A172 (cell line): ENCODE results near the gene HYAL1. TPM values are rescaled to one million over a fixed set of nuclear protein-coding genes. Genes with fewer than 3 reads are reported as not detected.

ENCODE experiments used
- DNase-seq: peaks from one replicate; pipeline ENCODE4 v3.0.0-alpha.2; 2015; ENCODE audit warnings: low spot score
- total RNA-seq: library from RNA; depleted of rRNA; stranded (reverse); fragments of >200 nt; shearing (Covaris generic); gene quantifications from 2 replicates; pipeline ENCODE4 v1.2.3, GENCODE V29; 2014; rRNA removed

The HYAL1 gene, protein sequence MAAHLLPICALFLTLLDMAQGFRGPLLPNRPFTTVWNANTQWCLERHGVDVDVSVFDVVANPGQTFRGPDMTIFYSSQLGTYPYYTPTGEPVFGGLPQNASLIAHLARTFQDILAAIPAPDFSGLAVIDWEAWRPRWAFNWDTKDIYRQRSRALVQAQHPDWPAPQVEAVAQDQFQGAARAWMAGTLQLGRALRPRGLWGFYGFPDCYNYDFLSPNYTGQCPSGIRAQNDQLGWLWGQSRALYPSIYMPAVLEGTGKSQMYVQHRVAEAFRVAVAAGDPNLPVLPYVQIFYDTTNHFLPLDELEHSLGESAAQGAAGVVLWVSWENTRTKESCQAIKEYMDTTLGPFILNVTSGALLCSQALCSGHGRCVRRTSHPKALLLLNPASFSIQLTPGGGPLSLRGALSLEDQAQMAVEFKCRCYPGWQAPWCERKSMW
- 0.72 and 2.3 TPM in 2 replicates for total RNA-seq

DNA sequence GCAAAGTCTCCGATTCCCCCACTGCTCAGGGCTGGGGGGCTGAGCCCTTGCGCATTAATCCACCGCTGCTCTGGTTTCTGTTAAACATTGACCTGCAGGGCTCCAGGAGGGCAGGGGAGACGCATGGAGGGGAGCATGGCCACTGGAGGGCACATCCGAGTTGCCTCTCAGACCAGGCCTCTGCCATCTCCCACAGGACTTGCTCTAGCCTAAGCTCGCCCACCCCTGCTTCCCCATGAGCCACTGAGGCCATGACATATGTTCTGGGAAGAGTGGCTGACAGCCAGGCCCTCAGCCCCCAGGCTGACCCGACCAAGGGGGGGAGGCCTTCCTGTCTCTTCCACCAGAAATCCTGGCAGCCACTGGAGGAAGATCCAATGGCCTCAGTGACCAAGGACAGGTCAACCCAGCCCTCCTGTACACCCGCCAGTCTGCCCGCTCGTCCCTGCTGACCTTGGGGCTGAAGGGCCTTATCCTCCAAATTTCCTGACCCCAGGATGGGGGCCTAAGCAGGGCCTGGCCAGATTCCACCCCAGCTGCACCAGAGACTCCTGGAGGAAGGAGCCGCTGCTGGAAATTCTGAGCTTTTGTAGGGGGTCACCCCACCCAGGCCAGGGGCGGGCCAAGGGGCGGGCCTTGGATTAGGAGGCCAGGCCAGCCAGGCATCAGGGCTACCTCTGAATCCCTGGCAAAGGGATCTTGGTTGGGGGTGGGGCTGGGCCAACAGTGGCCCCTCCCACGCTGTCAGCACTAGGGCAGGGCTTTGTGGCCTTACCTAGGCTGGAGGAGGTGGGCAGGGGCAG lies at the start of gene HYAL1:
Gene HYAL1, minus strand, starts transcription at position 562 of the 803 bp plus-strand sequence. CDS start 618 bp downstream, outside the sequence.
- no peak for DNase-seq

DNA sequence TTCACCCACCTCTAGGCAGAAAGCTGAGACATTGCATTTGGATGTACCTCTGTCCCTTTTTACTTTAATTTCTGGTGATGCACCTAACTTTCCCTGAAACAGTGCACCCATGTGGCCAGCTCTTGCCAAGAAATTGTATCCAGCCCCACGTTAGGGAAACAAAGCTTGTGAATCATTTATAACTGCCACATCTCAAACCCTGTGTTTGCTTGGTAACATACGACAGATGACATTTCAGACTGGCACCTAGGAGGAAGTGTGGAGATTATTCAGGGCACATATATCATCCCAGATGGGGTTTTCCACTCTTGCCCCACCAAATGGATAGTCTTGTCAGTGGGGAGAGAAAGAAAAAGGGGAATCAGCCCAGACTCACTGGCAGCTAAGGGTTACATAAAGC lies 49.4 kb upstream of the HYAL1 start:
- no peak for DNase-seq

DNA sequence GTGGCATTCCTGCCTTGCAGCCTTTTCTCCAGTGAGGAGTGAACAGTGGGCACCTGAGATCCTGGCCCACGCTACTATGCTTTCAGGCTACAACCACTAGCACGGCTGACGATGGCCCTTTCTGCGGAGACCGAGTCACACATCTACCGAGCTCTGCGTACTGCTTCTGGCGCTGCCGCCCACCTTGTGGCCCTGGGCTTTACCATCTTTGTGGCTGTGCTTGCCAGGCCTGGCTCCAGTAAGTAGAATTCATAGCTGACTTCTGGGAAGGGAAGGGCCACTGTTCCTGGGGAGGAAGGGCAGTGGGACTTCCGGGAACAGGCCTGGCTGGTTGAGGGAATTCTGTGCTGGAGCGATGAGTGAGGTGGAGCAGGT lies 47.9 kb upstream of the HYAL1 start:
- DNase-seq = no peak

DNA sequence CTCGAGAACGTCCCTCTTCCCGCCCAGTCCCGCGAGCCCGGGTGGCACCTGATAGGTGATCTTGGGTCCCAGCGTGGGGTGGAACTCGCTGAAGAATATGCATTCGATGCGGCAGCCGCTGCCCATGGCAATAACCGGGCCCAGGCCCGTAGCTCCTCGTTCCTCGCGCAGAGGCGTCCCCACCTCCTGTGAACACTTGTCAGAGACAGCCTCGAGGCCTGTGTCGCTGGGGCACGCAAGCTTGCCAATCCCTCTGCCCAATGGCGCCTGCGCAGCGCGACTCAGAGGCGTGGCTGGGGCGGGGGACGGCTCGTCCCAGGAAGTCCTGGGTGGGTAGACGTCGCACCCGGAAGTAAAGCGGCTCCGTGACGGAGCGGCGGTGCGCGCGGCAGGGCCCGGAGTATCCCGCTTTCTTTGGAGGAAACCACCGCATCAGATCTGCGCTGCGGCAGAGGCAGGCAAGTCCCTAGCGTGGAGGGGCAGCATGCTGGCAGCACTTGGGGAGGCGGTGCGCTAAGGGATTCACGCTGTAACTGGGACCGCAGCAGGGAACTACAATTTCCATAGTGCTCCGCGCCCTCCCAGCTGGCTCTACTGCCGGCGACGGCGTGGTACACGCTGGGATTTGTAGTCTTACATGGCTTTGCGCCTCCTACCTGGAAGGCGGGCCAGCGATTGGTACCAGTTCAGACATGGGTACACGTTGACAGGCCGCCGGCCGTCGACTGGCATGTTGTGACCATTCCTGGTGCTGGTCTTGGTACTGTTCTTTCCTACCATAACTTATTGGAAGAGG lies 47.4 kb upstream of the HYAL1 start, which contains the start of the genes CYB561D2 and NPRL2:
Gene CYB561D2, plus strand, starts transcription at position 336 of the 796 bp plus-strand sequence. CDS start 572 bp downstream, outside the sequence.
Gene NPRL2, minus strand, starts transcription at position 249 of the 796 bp plus-strand sequence. Its CDS starts 123 bp downstream, at position 126.
- peak; percentile 90 for DNase-seq

DNA sequence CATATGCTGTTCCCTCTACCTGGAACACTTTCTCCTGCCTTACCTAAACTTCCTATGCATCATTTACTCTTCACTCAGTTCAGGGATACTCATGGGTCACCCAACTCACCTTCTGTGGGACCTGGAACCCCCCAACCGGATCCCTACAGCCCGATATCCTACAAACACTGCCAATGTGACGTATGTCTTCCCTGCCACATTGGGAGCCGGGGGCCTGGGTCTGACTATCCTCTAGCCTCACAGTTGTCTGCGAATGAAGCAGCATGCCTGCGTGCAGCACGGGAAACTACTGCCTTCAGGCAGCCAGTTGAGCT lies 46.8 kb upstream of the HYAL1 start:
- no peak for DNase-seq

DNA sequence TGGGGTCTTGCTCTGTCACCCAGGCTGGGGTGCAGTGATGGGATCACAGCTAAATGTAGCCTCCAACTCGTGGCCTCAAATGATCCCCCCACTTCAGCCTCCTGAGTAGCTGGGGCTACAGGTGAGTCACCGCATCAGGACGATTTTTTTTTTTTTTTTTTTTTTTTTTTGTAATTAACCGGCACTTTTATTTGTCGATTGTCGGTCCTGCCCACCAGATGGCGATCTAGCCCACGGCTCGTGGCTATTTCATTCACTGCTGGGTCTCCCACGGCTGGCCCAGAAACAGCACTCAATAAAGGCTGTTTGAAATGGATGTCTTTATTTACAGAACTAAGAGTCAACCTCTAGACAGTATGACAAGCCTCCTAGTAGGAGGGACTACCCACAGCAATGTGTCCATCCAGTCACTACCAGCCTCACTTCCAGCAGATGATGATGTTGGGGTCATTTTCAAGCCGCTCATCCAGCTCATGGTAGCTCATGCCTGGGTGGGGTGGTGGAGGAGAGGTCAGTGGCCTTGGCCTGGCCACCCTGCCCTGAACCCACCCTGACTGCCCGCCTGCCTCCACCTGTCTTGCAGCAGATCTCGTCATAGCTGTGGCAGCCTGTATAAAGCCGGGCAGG lies 43.9 kb upstream of the HYAL1 start:
- DNase-seq = peak; percentile 68

DNA sequence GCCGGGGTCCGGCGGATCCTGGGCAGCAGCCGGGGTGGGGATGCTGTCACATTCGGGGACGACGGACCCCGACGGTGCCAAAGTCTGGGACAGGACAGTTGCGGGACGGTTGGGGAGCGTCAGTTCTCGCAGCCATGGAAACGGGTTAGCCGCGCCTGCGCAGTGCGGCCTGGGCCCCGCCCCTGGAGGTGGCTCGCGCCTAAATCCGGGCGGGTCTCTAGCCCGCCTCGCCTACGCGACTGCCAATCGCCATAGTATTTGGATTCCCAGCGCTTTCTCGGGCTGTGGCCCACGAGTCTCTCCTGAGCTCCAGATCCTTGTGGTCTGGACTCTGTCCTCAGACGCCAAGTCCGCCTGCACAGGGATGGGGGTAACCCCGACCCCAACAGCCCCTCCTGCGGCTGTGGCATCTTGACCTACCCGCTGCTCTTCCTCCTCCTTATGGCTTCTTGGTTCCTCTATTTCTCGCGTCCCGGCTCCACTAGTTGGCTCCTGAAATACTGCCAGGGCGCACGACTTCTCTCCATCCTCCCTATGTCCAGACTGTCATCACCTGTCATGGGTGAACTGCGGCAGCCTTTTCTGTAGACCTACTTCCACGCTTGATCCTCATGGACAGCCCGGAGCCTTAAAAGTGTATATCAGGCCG lies 42.3 kb upstream of the HYAL1 start, which contains the start of gene ZMYND10:
Gene ZMYND10, minus strand, starts transcription at position 147 of the 649 bp plus-strand sequence. CDS start 153 bp downstream, outside the sequence.
- DNase-seq = no peak

DNA sequence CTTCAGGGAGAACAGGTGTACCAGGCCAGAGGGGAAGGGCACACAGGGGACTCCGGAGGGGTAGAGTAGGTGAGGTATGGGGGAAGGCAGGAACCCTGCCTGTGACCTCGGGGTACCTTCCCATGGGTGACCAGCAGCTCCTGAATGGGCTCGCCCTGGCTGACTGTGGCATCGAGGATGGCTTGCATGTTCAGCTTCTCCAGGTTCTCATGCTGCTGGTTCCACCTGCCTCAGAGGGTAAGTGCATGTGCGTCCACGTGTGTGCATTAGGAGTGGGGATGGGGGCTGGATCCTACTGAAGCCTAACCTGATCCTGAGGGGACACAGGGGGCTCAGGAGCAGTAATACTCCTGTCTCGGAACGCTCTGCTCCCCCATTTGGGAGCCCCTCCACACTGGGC lies 41.6 kb upstream of the HYAL1 start:
- DNase-seq = no peak

DNA sequence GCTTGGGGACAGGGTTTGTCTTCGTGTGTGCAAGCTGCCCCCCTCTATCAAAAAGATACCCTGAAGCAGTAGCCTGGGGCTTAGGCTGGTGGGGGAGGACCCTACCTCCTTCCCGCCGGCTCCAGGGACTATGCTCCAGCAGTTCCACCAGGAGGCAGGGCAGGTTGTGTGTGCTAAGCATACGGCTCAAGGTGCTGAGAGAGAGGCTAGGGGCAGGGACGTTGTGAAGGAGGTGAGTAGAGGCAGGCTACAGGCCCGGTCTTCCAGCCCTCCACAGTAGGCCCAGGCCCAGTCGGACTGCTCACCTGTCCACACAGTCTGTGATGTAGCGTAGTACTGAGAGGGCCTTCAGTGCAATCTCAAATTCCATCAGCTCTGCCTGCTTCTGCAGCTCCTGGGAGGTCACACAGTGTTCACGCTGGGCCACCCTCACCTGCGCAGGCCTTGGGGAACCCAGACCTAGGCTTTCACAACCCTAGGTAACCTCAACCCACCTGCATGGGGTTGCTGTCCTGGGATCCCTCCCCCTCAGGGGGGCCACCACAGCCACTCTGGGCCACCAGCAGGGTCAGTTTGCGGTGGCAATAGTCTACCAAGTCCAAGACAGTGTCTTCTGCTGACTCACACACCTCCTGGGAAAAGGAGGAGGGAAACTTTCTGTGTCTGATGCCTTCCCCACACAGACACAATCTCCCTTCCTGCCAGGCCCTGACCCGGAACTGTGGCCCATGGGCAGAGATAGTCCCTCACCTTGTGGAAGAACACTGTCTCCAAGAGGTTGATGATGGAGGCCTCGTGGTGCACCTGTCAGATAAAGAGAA lies 39.6 kb upstream of the HYAL1 start:
- no peak for DNase-seq

DNA sequence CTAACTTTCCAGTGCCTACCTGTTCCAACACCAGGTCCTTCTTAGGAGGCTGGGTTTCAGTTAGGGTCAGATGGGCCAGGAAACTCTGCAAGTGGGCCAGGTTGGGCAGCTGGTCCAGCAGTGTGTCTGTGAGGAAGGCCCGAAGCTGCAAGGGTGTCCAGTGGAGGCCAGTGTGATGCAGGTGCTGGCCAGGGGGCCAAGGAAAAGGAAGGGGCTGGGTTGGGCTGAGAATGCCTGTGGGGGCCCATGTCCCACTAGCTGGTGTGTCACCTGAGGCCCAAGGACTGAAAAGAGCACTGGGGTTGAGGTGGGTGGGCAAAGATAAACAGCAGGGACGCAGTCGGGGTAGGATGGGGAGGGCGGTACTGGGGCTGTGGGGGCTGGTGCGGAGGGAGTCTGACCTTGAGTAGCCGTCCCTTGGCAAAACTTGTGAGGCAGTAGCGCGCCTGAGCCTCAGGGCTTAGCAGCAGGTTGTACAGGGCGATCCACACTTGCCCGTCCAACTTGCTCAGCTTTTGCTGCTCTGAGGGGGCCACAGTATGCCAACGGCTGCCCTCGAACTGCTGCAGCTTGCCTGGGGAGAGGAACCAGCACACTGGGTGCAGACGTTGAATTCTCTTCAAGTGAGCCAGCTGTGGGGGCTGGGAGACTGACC lies 38.7 kb upstream of the HYAL1 start:
- no peak for DNase-seq

DNA sequence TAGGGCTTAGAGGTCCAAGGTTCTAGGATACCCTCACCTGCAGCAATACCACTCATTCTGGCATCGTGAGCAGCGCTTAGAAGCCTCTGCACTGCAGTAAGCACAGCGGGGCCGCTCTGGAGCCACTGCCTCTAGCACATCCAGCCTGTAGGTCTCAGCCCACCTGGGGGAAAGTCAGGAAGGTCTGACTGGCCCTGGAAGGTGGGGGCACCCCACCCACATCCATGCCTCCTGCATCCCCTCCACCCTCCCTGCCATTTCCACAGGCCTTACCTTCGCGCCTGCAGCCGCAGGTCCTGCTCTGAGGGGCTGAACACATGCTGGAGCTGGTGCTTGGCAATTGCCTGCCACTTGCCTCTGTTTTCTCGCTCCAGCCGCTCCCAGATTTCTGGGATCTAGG lies 38.2 kb upstream of the HYAL1 start:
- no peak for DNase-seq

DNA sequence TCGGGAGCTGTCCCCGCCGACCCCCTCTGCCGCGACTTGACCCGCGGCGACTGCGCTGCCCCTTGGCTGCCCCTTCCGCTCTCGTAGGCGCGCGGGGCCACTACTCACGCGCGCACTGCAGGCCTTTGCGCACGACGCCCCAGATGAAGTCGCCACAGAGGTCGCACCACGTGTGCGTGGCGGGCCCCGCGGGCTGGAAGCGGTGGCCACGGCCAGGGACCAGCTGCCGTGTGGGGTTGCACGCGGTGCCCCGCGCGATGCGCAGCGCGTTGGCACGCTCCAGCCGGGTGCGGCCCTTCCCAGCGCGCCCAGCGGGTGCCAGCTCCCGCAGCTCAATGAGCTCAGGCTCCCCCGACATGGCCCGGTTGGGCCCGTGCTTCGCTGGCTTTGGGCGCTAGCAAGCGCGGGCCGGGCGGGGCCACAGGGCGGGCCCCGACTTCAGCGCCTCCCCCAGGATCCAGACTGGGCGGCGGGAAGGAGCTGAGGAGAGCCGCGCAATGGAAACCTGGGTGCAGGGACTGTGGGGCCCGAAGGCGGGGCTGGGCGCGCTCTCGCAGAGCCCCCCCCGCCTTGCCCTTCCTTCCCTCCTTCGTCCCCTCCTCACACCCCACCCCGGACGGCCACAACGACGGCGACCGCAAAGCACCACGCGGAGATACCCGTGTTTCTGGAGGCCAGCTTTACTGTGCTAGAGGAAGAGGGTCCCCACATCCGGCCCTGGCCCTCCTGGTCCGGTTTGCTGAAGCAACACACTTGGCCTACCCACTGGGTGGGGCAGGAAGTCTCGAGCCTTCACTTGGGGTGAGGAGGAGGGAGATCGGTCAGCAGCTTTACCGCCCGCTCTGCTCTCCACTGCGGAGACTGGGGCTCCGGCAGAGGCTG lies 37.3 kb upstream of the HYAL1 start, which contains the start of gene RASSF1:
Gene RASSF1, minus strand, starts transcription at position 389 of the 882 bp plus-strand sequence. Its CDS starts 31 bp downstream, at position 358.
- DNase-seq = no peak

DNA sequence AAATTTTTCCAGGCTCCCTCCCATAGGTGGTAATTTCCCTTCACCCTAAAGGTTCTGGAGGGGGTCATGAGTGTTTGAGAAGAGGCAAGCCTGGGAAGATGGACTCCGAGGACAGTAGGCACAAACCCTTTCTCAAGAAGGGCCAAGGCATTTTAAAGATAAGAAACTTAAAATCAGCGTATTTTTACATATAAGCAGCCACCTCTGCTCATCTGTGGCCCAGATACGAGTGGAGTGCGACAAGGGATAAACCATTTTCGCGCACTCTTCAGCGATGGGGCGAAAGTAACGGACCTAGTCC lies 36.7 kb upstream of the HYAL1 start:
- no peak for DNase-seq

DNA sequence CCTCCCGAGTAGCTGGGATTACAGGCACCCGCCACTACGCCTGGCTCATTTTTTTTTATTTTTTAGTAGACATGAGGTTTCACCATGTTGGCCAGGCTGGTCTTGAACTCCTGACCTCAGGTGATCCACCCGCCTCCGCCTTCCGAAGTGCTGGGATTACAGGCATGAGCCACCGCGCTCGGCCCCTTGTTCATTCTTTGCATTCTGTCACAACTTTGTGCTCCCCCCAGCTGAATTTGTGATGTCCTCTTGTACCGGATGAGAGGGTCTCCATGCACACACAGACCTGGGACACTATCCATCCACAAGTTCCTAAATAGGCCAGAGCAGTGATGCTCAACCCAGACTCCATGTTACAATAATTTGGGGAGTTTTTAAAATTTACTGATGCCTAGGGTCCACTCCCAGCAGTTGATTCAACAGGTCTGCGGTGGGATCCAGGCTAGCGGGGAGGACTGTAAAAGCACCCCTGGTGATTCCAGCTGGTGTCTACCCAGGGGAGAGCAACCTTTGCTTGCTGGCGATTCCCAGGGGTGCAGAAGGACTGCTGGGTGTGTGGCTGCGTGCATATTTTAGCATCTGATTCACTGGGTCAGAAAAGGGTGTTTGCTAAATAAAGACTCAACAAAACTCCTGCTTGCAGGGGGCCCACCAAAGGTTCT lies 36.2 kb upstream of the HYAL1 start:
- no peak for DNase-seq

DNA sequence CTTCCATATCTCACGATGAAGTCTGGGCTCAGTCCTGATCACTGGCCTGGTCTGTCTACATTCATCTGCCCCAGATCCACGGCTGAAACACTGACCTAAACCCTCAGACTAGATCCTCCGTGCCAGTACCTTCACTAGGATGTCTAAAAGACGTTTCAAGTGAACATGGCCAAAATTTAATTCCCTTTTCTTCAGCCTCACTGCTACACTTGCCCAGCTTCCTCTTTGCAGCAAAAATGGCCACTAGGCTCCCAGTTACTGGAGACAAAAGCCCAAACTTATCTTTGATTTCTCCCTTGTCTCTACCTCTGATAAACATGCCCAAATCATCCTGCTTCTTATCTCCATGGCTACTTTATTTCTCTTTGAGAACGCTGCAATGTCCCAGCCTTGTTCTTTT lies 35.6 kb upstream of the HYAL1 start:
- DNase-seq = no peak

DNA sequence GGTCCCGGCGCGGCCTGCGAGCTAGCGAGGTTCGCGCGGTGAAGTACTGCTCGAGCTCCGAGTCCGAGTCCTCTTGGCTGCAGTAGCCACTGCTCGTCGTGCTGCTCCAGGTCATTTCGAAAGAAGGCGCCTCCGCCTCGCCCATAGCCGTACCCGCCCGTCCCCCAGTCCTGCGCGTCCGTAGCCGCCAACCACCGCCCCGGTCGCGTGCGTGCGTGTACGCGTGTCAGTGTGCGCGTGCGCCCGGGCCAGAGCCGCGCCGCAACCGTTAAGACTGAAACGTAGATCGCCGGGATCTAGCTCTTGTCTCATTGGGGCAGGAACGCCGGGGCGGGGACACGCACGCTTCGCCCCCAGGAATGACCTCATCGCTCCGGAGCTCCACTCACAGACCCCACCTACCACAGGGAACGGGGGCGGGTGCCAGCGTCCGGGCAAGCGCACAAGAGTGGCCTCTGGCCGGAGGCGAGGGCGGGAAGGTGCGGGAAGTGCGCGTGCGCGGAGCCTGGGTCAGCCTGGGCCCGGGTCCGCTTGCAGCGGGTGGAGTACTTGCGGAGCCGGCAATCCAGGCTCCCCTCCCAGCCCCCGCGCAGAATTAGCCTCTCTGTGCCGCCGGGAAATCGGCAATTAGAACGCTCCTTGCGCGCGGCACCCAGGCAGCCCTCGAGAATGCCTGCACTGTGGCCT lies 33.9 kb upstream of the HYAL1 start:
- peak; percentile 97 for DNase-seq

DNA sequence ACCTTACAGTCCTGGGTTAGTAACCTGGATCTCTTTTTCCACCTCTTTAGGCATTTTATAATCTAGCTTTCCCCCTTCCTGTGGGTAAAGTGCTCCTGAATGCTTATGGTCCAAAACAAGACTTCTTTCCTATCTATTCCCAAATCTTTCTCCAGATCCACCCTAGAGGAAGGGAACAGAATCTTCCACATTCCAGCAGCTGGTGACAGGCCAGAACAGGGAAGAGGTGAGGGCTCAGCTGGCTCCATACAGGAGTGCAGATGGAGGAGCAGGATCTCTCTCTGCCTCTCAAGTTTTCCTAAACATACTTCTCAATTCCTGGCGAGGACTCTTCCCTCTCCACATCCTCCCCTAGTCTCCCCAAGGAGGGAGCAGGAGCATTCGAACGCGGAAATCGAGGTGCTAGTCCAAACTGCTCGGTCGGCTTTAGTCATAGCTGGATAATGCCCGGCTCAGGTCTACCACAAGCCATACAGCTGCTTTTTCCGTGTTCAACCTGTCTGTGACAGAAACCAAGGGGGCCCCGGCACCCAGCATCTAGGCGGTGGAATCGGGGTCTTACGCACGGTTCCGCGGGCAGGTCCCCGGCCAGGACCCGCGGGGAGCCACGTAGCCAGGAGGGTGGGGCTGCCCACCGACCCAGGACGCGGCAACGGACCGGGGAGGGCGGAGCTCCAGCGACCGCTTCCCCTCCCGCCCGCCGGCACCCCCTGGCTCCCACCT lies 33.2 kb upstream of the HYAL1 start:
- peak; percentile 35 for DNase-seq
